GM20431 (cell line): ENCODE data around the gene RDH13.
"Not testable (repeated sequence)": the region's sequence is repeated elsewhere in the genome, so short reads cannot be mapped to it uniquely, and the experiment has no call there.

Source experiments
- in situ Hi-C: fragments of 300-500 bp; cut with MseI, MboI; formaldehyde crosslinking; loops from one replicate; pipeline ENCODE4 v1.15.0; 2020; ENCODE audit warnings: low sequenced_read_pairs; ENCODE audit not compliant: unreplicated experiment

RDH13 gene

GRCh38 chr19:55024111-55024510, 38.8 kb downstream of the RDH13 start:
- in situ Hi-C loops, result no loop called here

- in situ Hi-C loops, result not testable (repeated sequence)
Measured at GRCh38 chr19:55020351-55020750, 42.6 kb downstream of the RDH13 start.

GRCh38 chr19:55018633-55019032, 44.3 kb downstream of the RDH13 start:
- in situ Hi-C loops, result no loop called here

GRCh38 chr19:55018216-55018615, 44.7 kb downstream of the RDH13 start:
- in situ Hi-C loops, result no loop called here

GRCh38 chr19:55016017-55016416, 46.9 kb downstream of the RDH13 start:
- in situ Hi-C loops, result no loop called here

- in situ Hi-C loops, result no loop called here
Measured at GRCh38 chr19:55015126-55015525, 47.8 kb downstream of the RDH13 start.

GRCh38 chr19:55014714-55015113, 48.2 kb downstream of the RDH13 start:
- in situ Hi-C loops, result no loop called here

- in situ Hi-C loops, result no loop called here
Measured at GRCh38 chr19:55013596-55013995, 49.4 kb downstream of the RDH13 start.

GRCh38 chr19:55012306-55012705, 50.6 kb downstream of the RDH13 start:
- in situ Hi-C loops, result no loop called here

GRCh38 chr19:55010561-55010960, 52.4 kb downstream of the RDH13 start:
- in situ Hi-C loops, result not testable (repeated sequence)

- in situ Hi-C loops, result not testable (repeated sequence)
Measured at GRCh38 chr19:55008781-55009180, 54.2 kb downstream of the RDH13 start.

GRCh38 chr19:55008189-55008588, 54.8 kb downstream of the RDH13 start:
- in situ Hi-C loops, result not testable (repeated sequence)

GRCh38 chr19:55007537-55007936, 55.4 kb downstream of the RDH13 start:
- in situ Hi-C loops, result not testable (repeated sequence)

GRCh38 chr19:55006795-55007194, 56.2 kb downstream of the RDH13 start:
- in situ Hi-C loops, result not testable (repeated sequence)

GRCh38 chr19:55005684-55006488, 57.1 kb downstream of the RDH13 start:
- in situ Hi-C loops, result no loop called here

- in situ Hi-C loops, result no loop called here
Measured at GRCh38 chr19:55000761-55001160, 62.2 kb downstream of the RDH13 start.

- in situ Hi-C loops, result not testable (repeated sequence)
Measured at GRCh38 chr19:54998751-54999239, 64.2 kb downstream of the RDH13 start.

- in situ Hi-C loops, result no loop called here
Measured at GRCh38 chr19:54995561-54995960, 67.4 kb downstream of the RDH13 start.
